Measurements from ENCODE around the gene NUDT7.

Gene NUDT7

GRCh38 chr16:77748421-77749005, 26.2 kb downstream of the NUDT7 start:
- Mint-ChIP-seq H3K4me1 (ENCODE audit: low read depth) (no peaks in the 10 kb centered on the region), H3K9me3 (peaks cover 3% of the 10 kb centered on the region), H3K27me3 (peaks cover 4% of the 10 kb centered on the region), H3K4me3 (no peak overlapping the region), H3K36me3 (ENCODE audit: low read depth) (no peaks in the 10 kb centered on the region), H3K27ac (no peak overlapping the region)

DNA sequence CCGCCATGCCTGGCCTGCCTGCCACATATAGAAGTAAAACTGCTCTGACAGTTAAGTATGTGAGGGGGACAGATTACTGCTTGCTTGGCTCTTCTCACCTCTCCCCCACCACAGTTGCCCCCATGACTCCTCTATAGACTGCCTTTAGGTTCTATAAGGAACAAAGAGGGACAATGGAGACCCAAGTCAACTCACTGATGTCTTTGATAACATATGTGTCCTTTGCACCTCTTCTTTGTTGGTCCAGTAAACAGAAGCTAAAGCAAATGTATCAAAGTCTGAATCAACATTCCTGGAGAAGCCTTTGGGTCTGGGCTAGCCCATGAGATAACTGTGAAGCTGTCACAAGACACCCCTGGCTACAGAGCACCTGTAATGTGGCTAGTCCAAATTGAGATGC, 27.1 kb downstream of the NUDT7 start:
- H3K4me3 Mint-ChIP-seq = no peak overlapping the region
- peaks cover 8% of the 10 kb centered on the region for H3K27me3 Mint-ChIP-seq
- peaks cover 3% of the 10 kb centered on the region for H3K9me3 Mint-ChIP-seq
- H3K27ac Mint-ChIP-seq = no peak overlapping the region
- H3K36me3 Mint-ChIP-seq (ENCODE audit: low read depth) = no peaks in the 10 kb centered on the region
- no peaks in the 10 kb centered on the region for H3K4me1 Mint-ChIP-seq (ENCODE audit: low read depth)

DNA sequence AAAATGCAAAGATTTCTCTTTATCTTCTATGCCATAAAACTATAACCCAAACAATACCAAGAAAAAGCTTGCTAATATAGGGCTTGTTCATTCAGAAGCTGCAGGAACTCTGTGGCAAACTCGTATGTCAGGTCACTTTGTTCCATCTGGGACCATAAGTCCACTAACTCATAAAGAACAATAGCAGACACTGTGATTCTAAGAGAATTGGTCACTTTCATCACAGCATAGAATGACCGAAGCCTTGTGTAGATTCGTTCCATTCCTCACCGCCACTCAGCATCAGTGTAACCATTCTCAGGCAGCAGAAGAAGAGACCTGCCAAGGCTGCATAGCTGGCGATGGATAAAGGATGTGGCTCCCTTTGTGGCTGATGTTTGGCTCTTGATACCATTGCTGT, 35.7 kb downstream of the NUDT7 start:
- no peaks in the 10 kb centered on the region for H3K9me3 Mint-ChIP-seq
- no peaks in the 10 kb centered on the region for H3K36me3 Mint-ChIP-seq (ENCODE audit: low read depth)
- no peak overlapping the region for H3K27ac Mint-ChIP-seq
- no peak overlapping the region for H3K4me3 Mint-ChIP-seq
- peaks cover 4% of the 10 kb centered on the region for H3K27me3 Mint-ChIP-seq
- H3K4me1 Mint-ChIP-seq (ENCODE audit: low read depth) = no peaks in the 10 kb centered on the region

DNA sequence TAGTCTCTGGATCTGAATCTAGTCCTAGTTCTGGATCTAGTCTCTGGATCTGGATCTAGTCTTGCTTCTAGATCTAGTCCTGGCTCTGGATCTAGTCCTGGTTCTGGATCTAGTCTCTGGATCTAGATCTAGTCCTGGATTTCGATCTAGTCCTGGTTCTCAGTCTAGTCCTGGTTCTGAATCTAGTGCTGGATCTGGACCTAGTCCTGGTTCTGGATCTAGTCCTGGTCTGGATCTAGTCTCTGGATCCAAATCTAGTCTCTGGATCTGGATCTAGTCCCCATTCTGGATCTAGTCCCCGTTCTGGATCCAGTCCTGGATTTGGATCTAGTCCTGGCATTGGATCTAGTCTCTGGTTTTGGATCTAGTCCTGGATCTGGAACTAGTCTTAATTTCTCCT, 36.2 kb downstream of the NUDT7 start:
- H3K27ac Mint-ChIP-seq = no peak overlapping the region
- no peaks in the 10 kb centered on the region for H3K9me3 Mint-ChIP-seq
- no peak overlapping the region for H3K4me3 Mint-ChIP-seq
- H3K27me3 Mint-ChIP-seq = peaks cover 4% of the 10 kb centered on the region
- no peaks in the 10 kb centered on the region for H3K4me1 Mint-ChIP-seq (ENCODE audit: low read depth)
- H3K36me3 Mint-ChIP-seq (ENCODE audit: low read depth) = no peaks in the 10 kb centered on the region

- no peaks in the 10 kb centered on the region for H3K4me1 Mint-ChIP-seq (ENCODE audit: low read depth)
- no peaks in the 10 kb centered on the region for H3K36me3 Mint-ChIP-seq (ENCODE audit: low read depth)
- H3K4me3 Mint-ChIP-seq = no peak overlapping the region
- H3K9me3 Mint-ChIP-seq = no peaks in the 10 kb centered on the region
- H3K27ac Mint-ChIP-seq = no peak overlapping the region
- H3K27me3 Mint-ChIP-seq = no peaks in the 10 kb centered on the region
These were observed 36.9 kb downstream of the NUDT7 start for GRCh38 chr16:77759201-77759600.

- Mint-ChIP-seq H3K27ac (no peak overlapping the region), H3K4me3 (no peak overlapping the region), H3K4me1 (ENCODE audit: low read depth) (no peaks in the 10 kb centered on the region), H3K27me3 (no peaks in the 10 kb centered on the region), H3K36me3 (ENCODE audit: low read depth) (no peaks in the 10 kb centered on the region), H3K9me3 (no peaks in the 10 kb centered on the region)
These were observed 37.5 kb downstream of the NUDT7 start for GRCh38 chr16:77759821-77760220.

DNA sequence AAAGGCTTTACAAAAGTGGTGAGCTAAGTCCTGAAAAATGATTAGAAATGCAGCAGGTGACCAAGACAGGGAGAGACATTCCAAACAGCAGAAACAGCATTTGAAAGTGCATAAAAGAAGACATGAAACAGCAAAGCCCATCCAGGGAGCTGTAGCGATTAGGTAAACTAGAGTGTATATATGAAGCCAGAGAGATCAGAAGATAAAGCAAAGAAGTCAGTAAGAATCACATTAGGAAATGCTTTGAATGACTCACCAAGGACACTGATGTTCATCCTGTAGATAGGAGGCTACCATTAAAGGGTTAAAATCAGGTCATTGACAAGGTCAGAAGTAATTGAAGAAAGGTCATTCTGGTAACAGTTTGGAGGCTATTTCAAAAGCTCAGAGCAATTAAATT, 38.5 kb downstream of the NUDT7 start:
- Mint-ChIP-seq H3K4me3 (no peak overlapping the region), H3K27me3 (no peaks in the 10 kb centered on the region), H3K9me3 (no peaks in the 10 kb centered on the region), H3K36me3 (ENCODE audit: low read depth) (no peaks in the 10 kb centered on the region), H3K4me1 (ENCODE audit: low read depth) (no peaks in the 10 kb centered on the region), H3K27ac (no peak overlapping the region)

DNA sequence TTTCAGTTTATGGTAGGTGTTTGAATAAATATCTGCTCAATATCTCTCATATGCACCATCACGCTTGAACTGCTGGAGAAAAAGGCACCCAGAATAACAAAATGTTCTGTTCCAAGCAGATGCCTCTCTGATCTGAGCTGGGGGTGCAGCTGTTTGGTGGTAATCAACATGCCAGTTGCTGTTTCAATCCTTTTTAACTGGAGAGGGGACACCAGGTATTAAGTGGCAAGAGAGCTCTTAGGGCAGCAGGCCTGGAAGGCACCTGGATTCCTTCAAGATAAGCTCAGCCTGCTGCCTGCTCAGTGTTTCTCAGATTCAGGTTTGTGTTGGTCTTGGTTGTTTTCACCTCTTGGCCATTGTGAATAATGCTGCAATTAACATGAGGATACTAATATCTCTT, 38.9 kb downstream of the NUDT7 start:
- Mint-ChIP-seq H3K27me3 (no peaks in the 10 kb centered on the region), H3K9me3 (no peaks in the 10 kb centered on the region), H3K36me3 (ENCODE audit: low read depth) (no peaks in the 10 kb centered on the region), H3K4me1 (ENCODE audit: low read depth) (no peaks in the 10 kb centered on the region), H3K27ac (no peak overlapping the region), H3K4me3 (no peak overlapping the region)

- Mint-ChIP-seq H3K27me3 (no peaks in the 10 kb centered on the region), H3K9me3 (no peaks in the 10 kb centered on the region), H3K27ac (no peak overlapping the region), H3K4me1 (ENCODE audit: low read depth) (no peaks in the 10 kb centered on the region), H3K4me3 (no peak overlapping the region), H3K36me3 (ENCODE audit: low read depth) (no peaks in the 10 kb centered on the region)
These were observed 39.9 kb downstream of the NUDT7 start for GRCh38 chr16:77762262-77762661.

DNA sequence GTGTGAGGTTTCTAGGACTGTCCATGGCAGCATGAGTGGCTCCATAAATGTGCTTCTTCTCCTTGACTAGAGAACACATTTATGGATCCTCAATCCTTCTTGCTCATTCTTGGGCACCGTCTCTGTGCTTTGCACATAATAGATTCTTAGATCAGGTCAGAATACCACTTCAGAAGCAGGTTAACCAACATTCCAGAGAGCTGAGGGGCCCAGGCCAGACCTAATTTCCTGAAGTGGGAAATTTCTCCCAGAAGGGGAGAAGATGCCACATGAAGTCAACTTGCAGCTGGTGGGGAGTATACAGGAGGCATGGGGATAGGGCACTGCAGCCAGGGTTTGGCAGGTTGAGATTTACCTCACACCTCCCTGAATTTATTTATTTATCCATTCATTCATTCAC, 41.7 kb downstream of the NUDT7 start:
- H3K4me1 Mint-ChIP-seq (ENCODE audit: low read depth) = no peaks in the 10 kb centered on the region
- H3K27ac Mint-ChIP-seq = no peak overlapping the region
- peaks cover 9% of the 10 kb centered on the region for H3K27me3 Mint-ChIP-seq
- no peaks in the 10 kb centered on the region for H3K36me3 Mint-ChIP-seq (ENCODE audit: low read depth)
- H3K4me3 Mint-ChIP-seq = no peak overlapping the region
- no peaks in the 10 kb centered on the region for H3K9me3 Mint-ChIP-seq

DNA sequence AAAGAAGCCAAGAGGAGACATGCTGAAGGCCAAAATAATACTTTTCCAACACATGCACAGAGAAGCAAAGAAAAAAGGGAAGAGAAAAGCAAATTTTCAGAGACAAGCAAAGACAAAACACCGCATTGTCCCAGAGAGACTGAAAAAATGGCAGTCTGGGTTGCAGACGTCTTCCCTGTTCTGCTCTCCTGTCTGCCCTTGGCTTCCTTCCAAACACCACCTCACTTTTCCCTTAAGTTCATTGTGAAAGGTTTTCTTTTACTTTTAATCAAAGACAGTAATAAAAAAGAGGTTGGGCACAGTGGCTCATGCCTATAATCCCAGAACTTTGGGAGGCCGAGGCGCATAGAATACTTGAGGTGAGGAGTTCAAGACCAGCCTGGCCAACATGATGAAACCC, 44.9 kb downstream of the NUDT7 start:
- H3K27me3 Mint-ChIP-seq = peaks cover 9% of the 10 kb centered on the region
- no peaks in the 10 kb centered on the region for H3K9me3 Mint-ChIP-seq
- no peaks in the 10 kb centered on the region for H3K36me3 Mint-ChIP-seq (ENCODE audit: low read depth)
- no peaks in the 10 kb centered on the region for H3K4me1 Mint-ChIP-seq (ENCODE audit: low read depth)
- no peak overlapping the region for H3K27ac Mint-ChIP-seq
- H3K4me3 Mint-ChIP-seq = no peak overlapping the region

- Mint-ChIP-seq H3K4me3 (no peak overlapping the region), H3K27me3 (peaks cover 9% of the 10 kb centered on the region), H3K4me1 (ENCODE audit: low read depth) (no peaks in the 10 kb centered on the region), H3K9me3 (no peaks in the 10 kb centered on the region), H3K27ac (no peak overlapping the region), H3K36me3 (ENCODE audit: low read depth) (no peaks in the 10 kb centered on the region)
These were observed 45.5 kb downstream of the NUDT7 start for GRCh38 chr16:77767826-77768225.

- H3K27me3 Mint-ChIP-seq = no peaks in the 10 kb centered on the region
- H3K4me3 Mint-ChIP-seq = no peak overlapping the region
- H3K27ac Mint-ChIP-seq = no peak overlapping the region
These were observed 53.9 kb downstream of the NUDT7 start for GRCh38 chr16:77775911-77776909.

GRCh38 chr16:77777745-77778144, 55.4 kb downstream of the NUDT7 start:
- H3K4me1 Mint-ChIP-seq (ENCODE audit: low read depth) = no peaks in the 10 kb centered on the region
- H3K27me3 Mint-ChIP-seq = no peaks in the 10 kb centered on the region
- H3K27ac Mint-ChIP-seq = no peak overlapping the region
- no peaks in the 10 kb centered on the region for H3K36me3 Mint-ChIP-seq (ENCODE audit: low read depth)
- no peak overlapping the region for H3K4me3 Mint-ChIP-seq
- no peaks in the 10 kb centered on the region for H3K9me3 Mint-ChIP-seq

More at GRCh38 chr16:77775911-77776909, 53.9 kb downstream of the NUDT7 start:
- Mint-ChIP-seq H3K4me1 (ENCODE audit: low read depth) (no peaks in the 10 kb centered on the region), H3K9me3 (no peaks in the 10 kb centered on the region), H3K36me3 (ENCODE audit: low read depth) (no peaks in the 10 kb centered on the region)

DNA sequence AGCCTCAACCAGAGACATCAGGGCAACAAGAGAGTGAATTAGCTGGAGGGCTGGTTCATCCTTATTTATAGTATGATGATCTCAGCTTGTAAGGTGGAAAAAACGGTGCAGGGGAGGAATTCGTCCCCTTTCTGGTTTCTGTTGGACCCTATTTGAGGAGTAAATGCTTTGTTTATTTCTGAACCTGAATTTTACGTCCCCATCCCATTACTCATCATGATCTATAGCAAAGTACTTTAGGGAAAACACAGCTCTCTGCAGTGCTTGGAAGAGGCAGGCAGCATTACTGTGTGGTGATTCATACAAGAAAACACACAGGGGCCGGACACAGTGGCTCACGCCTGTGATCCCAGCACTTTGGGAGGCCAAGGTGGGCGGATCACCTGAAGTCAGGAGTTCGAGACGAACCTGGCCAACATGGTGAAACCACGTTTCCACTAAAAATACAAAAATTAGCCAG, 58.1 kb downstream of the NUDT7 start:
- H3K4me1 Mint-ChIP-seq (ENCODE audit: low read depth) = no peaks in the 10 kb centered on the region
- H3K36me3 Mint-ChIP-seq (ENCODE audit: low read depth) = no peaks in the 10 kb centered on the region
- no peak overlapping the region for H3K4me3 Mint-ChIP-seq
- H3K27ac Mint-ChIP-seq = no peak overlapping the region
- H3K27me3 Mint-ChIP-seq = peaks cover 5% of the 10 kb centered on the region
- H3K9me3 Mint-ChIP-seq = no peaks in the 10 kb centered on the region

All from stimulated activated naive CD8-positive, alpha-beta T cell treated with anti-CD3 and anti-CD28 coated beads, Interleukin-15, Interleukin-2, amounts not matched to agents 100 ng/mL and 50 ng/mL, for 24 hours (primary cell).